Measurements from ENCODE around the gene PRUNE2.

GRCh38 chr9:76873056-76873792, 32.7 kb downstream of the PRUNE2 start:
- TF ChIP-seq, protein P1, sequence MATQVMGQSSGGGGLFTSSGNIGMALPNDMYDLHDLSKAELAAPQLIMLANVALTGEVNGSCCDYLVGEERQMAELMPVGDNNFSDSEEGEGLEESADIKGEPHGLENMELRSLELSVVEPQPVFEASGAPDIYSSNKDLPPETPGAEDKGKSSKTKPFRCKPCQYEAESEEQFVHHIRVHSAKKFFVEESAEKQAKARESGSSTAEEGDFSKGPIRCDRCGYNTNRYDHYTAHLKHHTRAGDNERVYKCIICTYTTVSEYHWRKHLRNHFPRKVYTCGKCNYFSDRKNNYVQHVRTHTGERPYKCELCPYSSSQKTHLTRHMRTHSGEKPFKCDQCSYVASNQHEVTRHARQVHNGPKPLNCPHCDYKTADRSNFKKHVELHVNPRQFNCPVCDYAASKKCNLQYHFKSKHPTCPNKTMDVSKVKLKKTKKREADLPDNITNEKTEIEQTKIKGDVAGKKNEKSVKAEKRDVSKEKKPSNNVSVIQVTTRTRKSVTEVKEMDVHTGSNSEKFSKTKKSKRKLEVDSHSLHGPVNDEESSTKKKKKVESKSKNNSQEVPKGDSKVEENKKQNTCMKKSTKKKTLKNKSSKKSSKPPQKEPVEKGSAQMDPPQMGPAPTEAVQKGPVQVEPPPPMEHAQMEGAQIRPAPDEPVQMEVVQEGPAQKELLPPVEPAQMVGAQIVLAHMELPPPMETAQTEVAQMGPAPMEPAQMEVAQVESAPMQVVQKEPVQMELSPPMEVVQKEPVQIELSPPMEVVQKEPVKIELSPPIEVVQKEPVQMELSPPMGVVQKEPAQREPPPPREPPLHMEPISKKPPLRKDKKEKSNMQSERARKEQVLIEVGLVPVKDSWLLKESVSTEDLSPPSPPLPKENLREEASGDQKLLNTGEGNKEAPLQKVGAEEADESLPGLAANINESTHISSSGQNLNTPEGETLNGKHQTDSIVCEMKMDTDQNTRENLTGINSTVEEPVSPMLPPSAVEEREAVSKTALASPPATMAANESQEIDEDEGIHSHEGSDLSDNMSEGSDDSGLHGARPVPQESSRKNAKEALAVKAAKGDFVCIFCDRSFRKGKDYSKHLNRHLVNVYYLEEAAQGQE (IDR thresholded peaks at IDR 0.05; ENCODE audit: low read depth, low read length), result no peak
- TF ChIP-seq MXI1 (IDR thresholded peaks at IDR 0.05; ENCODE audit: low read depth, low read length) (no peak), GATA2 (CRISPR knock-in tag; IDR thresholded peaks at IDR 0.05) (no peak), POLR2AphosphoS5 (IDR thresholded peaks at IDR 0.05; ENCODE audit: low read depth, low read length) (no peak), EP300 (IDR thresholded peaks at IDR 0.05; ENCODE audit: borderline replicate concordance in 1 of 2, low read depth in 1 of 2, low read length in 1 of 2) (no peak), TAF1 (IDR thresholded peaks at IDR 0.05; ENCODE audit: borderline replicate concordance, low read depth, low read length) (no peak), EZH2phosphoT487 (IDR thresholded peaks at IDR 0.05; ENCODE audit: borderline replicate concordance, low read depth) (no peak), RFX5 (IDR thresholded peaks at IDR 0.05; ENCODE audit: low read length) (no peak), SMC3 (IDR thresholded peaks at IDR 0.05; ENCODE audit: low read depth, low read length) (no peak), NFIC (IDR thresholded peaks at IDR 0.05; ENCODE audit: borderline replicate concordance) (no peak)
- TF ChIP-seq, protein P2, sequence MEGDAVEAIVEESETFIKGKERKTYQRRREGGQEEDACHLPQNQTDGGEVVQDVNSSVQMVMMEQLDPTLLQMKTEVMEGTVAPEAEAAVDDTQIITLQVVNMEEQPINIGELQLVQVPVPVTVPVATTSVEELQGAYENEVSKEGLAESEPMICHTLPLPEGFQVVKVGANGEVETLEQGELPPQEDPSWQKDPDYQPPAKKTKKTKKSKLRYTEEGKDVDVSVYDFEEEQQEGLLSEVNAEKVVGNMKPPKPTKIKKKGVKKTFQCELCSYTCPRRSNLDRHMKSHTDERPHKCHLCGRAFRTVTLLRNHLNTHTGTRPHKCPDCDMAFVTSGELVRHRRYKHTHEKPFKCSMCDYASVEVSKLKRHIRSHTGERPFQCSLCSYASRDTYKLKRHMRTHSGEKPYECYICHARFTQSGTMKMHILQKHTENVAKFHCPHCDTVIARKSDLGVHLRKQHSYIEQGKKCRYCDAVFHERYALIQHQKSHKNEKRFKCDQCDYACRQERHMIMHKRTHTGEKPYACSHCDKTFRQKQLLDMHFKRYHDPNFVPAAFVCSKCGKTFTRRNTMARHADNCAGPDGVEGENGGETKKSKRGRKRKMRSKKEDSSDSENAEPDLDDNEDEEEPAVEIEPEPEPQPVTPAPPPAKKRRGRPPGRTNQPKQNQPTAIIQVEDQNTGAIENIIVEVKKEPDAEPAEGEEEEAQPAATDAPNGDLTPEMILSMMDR (IDR thresholded peaks at IDR 0.05), result no peak
